Body of pancreas (tissue), 4 donors: ENCODE results near the gene OSBP2. TPM values are rescaled to one million over a fixed set of nuclear protein-coding genes. Genes with fewer than 3 reads are reported as not detected.

Experiments used
- ATAC-seq: fragments of 150-250 bp; one replicate; pipeline ENCODE4 v1.9.1; 2016
- DNase-seq, 4 donors: peaks; one replicate each; pipeline ENCODE4 v3.0.0-alpha.2; 2019
- H3K27ac ChIP-seq, 4 donors: fragments of 200-600 bp; sonication (generic); 1 replicate in 3 of 4; 2 replicates in 1 of 4; pipeline versions ENCODE4 v1.5.1 to v1.6.1; 2016 to 2019; ENCODE audit warnings: mild to moderate bottlenecking in 1 of 4, mixed read lengths in 1 of 4, moderate library complexity in 1 of 4
- H3K27me3 ChIP-seq, 2 donors: fragments of 200-600 bp; sonication (generic); one replicate each; pipeline ENCODE4 v1.6.0; 2016; ENCODE audit warnings: mild to moderate bottlenecking in 1 of 2
- H3K36me3 ChIP-seq, 2 donors: fragments of 200-600 bp; sonication (generic); replicated peaks in 1 of 2; 2 replicates each; pipeline ENCODE4 v1.5.1; 2016; ENCODE audit warnings: low read depth in 2 of 2; ENCODE audit not compliant: insufficient read depth in 1 of 2
- H3K4me1 ChIP-seq: fragments of 200-600 bp; sonication (generic); one replicate; pipeline ENCODE4 v1.6.0; 2016
- H3K4me3 ChIP-seq, 2 donors: fragments of 200-600 bp; sonication (generic); 1 replicate in 1 of 2; 2 replicates in 1 of 2; pipeline ENCODE4 v1.5.1; 2016 to 2019
- H3K9me3 ChIP-seq, 3 donors: fragments of 200-600 bp; sonication (generic); 1 replicate in 2 of 3; 2 replicates in 1 of 3; pipeline ENCODE4 v1.5.1; 2016
- POLR2A ChIP-seq, 3 donors: fragments of 450-650 bp; IDR thresholded peaks; one replicate each; pipeline ENCODE4 v1.6.1; 2016; ENCODE audit warnings: antibody characterized with exemption in 3 of 3, mild to moderate bottlenecking in 2 of 3
- WGBS, 2 donors: methylation state at CpG; one replicate each; pipeline ENCODE4 v1.1.5; 2017; 5-methylcytosine and 5-hydroxymethylcytosine counted together
- intact Hi-C: fragments of 100-400 bp; cut with DNase I; formaldehyde crosslinking; loops from one replicate; pipeline ENCODE4 v1.15.1; 2023
- total RNA-seq, 2 donors: library from RNA; depleted of rRNA; stranded (reverse); fragments of >200 nt; gene quantifications; one replicate each; pipeline ENCODE4 v1.1.0, GENCODE V29; 2016
- TF ChIP-seq, protein P1 (sequence below), 7 experiments: fragments of 450-650 bp in 4 of 7; fragments of 200-600 bp in 3 of 7; sonication (generic) in 3 of 7; IDR thresholded peaks; one replicate each; pipeline ENCODE4 v1.5.1; 2016 to 2019; ENCODE audit warnings: antibody characterized with exemption in 7 of 7

Gene OSBP2, protein sequence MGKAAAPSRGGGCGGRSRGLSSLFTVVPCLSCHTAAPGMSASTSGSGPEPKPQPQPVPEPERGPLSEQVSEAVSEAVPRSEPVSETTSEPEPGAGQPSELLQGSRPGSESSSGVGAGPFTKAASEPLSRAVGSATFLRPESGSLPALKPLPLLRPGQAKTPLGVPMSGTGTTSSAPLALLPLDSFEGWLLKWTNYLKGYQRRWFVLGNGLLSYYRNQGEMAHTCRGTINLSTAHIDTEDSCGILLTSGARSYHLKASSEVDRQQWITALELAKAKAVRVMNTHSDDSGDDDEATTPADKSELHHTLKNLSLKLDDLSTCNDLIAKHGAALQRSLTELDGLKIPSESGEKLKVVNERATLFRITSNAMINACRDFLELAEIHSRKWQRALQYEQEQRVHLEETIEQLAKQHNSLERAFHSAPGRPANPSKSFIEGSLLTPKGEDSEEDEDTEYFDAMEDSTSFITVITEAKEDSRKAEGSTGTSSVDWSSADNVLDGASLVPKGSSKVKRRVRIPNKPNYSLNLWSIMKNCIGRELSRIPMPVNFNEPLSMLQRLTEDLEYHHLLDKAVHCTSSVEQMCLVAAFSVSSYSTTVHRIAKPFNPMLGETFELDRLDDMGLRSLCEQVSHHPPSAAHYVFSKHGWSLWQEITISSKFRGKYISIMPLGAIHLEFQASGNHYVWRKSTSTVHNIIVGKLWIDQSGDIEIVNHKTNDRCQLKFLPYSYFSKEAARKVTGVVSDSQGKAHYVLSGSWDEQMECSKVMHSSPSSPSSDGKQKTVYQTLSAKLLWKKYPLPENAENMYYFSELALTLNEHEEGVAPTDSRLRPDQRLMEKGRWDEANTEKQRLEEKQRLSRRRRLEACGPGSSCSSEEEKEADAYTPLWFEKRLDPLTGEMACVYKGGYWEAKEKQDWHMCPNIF
- 1 to 10 TPM; 2.3 to 3.0 TPM for total RNA-seq

DNA sequence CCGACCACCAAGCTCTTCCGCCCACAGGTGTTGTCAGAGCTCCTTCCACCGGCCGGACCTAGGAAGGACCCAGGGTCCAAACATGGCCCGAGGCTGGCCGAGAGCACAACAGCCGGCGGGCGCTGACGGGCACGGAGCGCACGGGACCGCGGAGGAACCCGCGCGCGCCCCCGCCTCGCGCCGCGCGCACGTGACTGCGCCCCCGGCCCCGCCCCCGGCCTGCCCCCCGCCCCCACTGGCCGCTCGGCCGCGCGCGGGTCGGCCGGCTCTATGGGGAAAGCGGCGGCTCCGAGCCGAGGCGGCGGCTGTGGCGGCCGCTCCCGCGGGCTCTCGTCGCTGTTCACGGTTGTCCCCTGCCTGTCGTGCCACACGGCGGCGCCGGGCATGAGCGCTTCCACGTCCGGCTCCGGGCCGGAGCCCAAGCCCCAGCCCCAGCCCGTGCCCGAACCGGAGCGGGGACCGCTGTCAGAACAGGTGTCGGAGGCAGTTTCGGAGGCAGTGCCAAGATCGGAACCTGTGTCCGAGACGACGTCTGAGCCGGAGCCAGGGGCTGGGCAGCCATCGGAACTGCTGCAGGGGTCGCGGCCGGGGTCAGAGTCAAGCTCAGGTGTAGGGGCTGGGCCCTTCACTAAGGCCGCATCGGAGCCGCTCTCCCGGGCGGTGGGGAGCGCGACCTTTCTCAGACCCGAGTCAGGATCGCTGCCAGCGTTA is at the start of gene OSBP2:
TSS of gene OSBP2 (plus strand) at position 235 of the 711 bp plus-strand sequence. CDS start at position 271, 36 bp downstream.
- intact Hi-C loops = no loop called here
- Histone ChIP-seq H3K27me3 (no peaks in the 10 kb centered on the region), H3K9me3 (no peaks in the 10 kb centered on the region), H3K36me3 (no peaks in the 10 kb centered on the region), H3K4me1 (peaks cover 15% of the 10 kb centered on the region), H3K27ac (peak within 1 kb of the TSS; percentile 83 to 96 (median 88)), H3K4me3 (peak within 1 kb of the TSS; percentile 22 to 62)
- peak; percentile 19 to 52 (median 27) for TF ChIP-seq POLR2A (IDR thresholded peaks at IDR 0.05)
- TF ChIP-seq, protein P1, sequence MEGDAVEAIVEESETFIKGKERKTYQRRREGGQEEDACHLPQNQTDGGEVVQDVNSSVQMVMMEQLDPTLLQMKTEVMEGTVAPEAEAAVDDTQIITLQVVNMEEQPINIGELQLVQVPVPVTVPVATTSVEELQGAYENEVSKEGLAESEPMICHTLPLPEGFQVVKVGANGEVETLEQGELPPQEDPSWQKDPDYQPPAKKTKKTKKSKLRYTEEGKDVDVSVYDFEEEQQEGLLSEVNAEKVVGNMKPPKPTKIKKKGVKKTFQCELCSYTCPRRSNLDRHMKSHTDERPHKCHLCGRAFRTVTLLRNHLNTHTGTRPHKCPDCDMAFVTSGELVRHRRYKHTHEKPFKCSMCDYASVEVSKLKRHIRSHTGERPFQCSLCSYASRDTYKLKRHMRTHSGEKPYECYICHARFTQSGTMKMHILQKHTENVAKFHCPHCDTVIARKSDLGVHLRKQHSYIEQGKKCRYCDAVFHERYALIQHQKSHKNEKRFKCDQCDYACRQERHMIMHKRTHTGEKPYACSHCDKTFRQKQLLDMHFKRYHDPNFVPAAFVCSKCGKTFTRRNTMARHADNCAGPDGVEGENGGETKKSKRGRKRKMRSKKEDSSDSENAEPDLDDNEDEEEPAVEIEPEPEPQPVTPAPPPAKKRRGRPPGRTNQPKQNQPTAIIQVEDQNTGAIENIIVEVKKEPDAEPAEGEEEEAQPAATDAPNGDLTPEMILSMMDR (IDR thresholded peaks at IDR 0.05) = peak in 3 of 7 experiments; percentile 5 to 12 (median 11)
- DNase-seq (peak; percentile 52 to 67 (median 57)), ATAC-seq (peak; percentile 83)
- 1 to 2% methylated on average over 7 to 61 of the region's 88 CpGs for WGBS, 2 donors

DNA sequence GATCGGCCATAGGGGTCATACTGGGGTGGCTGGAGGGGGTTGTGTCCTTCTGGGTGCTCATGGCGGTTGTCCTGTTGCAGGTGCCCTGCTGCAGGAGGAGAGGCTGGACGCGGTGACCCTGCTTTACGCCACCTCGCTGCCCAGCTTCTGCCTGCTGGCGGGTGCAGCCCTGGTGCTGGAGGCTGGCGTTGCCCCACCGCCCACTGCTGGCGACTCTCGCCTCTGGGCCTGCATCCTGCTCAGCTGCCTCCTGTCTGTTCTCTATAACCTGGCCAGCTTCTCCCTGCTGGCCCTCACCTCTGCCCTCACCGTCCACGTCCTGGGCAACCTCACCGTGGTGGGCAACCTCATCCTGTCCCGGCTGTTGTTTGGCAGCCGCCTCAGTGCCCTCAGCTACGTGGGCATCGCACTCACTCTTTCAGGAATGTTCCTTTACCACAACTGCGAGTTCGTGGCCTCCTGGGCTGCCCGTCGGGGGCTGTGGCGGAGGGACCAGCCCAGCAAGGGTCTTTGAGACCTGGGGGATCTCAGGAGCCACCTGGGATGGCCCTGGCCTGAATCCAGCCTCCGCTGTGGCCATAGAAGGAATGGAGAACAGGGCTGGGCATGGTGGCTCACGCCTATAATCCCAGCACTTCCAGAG is 48.0 kb upstream of the OSBP2 start:
- peaks cover 7% of the 10 kb centered on the region for H3K4me1 ChIP-seq
- DNase-seq (no peak), ATAC-seq (no peak)
- no peak overlapping the region for H3K4me3 ChIP-seq
- no peaks in the 10 kb centered on the region for H3K36me3 ChIP-seq
- 93 to 96% methylated on average over 19 to 21 of the region's 25 CpGs for WGBS, 2 donors
- intact Hi-C loops = loop anchor here (10.0 kb wide), 1 partner anchor 278 kb away; no protein-coding TSS in a partner anchor
- no peaks in the 10 kb centered on the region for H3K27me3 ChIP-seq
- no peak for TF ChIP-seq POLR2A (IDR thresholded peaks at IDR 0.05)
- TF ChIP-seq, protein P1 (IDR thresholded peaks at IDR 0.05) = no peak
- no peak overlapping the region for H3K27ac ChIP-seq
- H3K9me3 ChIP-seq = no peaks in the 10 kb centered on the region

DNA sequence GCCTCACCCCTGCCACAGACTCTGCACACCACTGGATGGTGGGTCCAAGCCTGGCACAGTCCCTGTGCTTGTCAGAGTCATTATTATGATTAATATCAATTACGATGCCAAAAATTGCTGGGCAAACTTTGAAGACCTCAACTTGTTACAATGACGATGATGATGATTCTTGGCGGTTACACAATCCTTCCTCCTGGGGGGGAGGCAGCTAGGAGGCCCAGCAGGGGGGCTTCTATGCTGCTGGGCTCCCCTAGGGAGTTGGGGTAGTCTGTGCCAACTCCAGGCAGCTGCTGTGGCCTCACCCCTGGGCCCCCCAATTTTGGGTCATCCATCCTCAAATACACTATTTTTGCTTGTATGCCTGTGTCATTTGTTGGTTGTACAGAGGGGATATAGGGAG is 47.1 kb upstream of the OSBP2 start:
- Histone ChIP-seq H3K9me3 (no peaks in the 10 kb centered on the region), H3K4me1 (peaks cover 7% of the 10 kb centered on the region), H3K36me3 (no peaks in the 10 kb centered on the region), H3K27ac (no peak overlapping the region), H3K27me3 (no peaks in the 10 kb centered on the region), H3K4me3 (no peak overlapping the region)
- WGBS, 2 donors = 82% methylated on average over 3 of the region's 3 CpGs; no CpG with 5 or more reads in 1 of the 2 donors
- no peak for ATAC-seq
- intact Hi-C loops = loop anchor here (10.0 kb wide), 1 partner anchor 277 kb away; no protein-coding TSS in a partner anchor
- TF ChIP-seq, protein P1 (IDR thresholded peaks at IDR 0.05) = no peak
- TF ChIP-seq POLR2A (IDR thresholded peaks at IDR 0.05) = no peak
- no peak for DNase-seq

DNA sequence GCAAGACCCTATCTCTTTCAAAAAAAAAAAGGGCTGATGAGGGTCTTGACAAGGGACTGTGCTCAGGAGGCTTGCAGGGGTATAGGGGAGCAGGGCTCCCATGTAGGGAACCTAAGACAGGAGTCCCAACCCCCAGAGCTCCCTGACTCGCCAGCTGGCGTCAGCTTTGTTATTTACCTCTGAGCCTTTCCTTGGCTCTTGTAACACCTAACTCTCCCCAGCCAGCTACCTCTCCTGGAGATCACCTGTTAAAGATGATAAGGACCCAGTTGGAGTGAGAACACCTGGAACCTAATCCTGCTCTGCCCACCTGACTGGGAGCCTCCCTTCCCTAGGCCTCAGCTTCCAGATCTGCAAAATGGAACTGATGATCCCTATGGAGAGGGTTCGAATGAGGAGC is 45.8 kb upstream of the OSBP2 start:
- 55 to 78% methylated on average over 3 of the region's 3 CpGs for whole genome bisulfite sequencing, 2 donors
- Histone ChIP-seq H3K27me3 (no peaks in the 10 kb centered on the region), H3K9me3 (no peaks in the 10 kb centered on the region), H3K4me3 (no peak overlapping the region), H3K4me1 (peaks cover 7% of the 10 kb centered on the region), H3K36me3 (no peaks in the 10 kb centered on the region), H3K27ac (no peak overlapping the region)
- ATAC-seq (peak; percentile 21), DNase-seq (peak in 3 of 4 donors; percentile 50 to 59 (median 58))
- intact Hi-C loops = loop anchor here (10.0 kb wide), 1 partner anchor 276 kb away; no protein-coding TSS in a partner anchor
- TF ChIP-seq POLR2A (IDR thresholded peaks at IDR 0.05) = no peak
- TF ChIP-seq, protein P1 (IDR thresholded peaks at IDR 0.05) = no peak
